Inflammatory macrophage treated with lipopolysaccharide for 4 hours (primary cell): Measurements from ENCODE around the gene PHF24.
"Not testable (repeated sequence)": the region's sequence is repeated elsewhere in the genome, so short reads cannot be mapped to it uniquely, and the experiment has no call there.

ENCODE experiments used
- DNase-seq: peaks from one replicate; pipeline ENCODE4 v3.0.0-alpha.2; 2020

Gene PHF24

DNA sequence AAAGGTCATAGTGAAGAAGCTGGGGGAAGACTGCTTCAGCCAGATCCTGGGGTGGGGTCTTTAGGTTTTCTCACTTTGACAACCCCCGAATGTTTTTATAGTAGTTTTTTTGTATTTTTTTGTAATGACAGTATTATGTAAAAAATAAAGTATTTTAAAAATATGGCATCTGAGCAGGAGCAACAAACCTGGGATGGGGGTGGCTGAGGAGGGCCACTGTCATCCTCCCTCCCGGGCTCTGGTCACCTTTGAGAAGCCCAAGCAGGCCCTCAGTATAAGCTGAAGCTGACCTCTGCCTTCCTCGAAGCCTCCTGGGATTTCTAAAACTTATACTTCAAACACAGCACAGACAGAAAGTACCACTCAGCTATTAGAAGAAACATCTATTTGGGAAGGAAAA, 40.2 kb downstream of the PHF24 start:
- DNase-seq, result no peak

DNA sequence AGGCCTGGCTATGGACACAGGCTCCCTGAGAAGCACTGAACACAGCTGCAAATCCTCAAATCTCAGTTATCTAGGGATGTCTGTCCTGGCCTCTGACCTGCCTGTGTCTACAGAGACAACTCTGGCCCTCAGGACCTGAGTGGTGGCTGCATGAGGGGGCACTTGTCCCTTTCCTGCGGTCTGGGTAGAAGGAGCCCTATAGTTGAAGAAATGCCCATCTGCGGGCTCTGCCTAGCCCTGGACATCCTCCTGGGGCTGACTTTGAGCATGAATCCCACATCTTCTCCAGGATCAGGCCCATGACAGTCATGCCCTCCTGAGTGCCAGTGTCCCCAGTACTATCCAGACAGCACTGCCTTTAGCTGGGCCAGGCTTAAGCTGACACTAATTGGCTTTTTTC, 41.5 kb downstream of the PHF24 start:
- no peak for DNase-seq

DNA sequence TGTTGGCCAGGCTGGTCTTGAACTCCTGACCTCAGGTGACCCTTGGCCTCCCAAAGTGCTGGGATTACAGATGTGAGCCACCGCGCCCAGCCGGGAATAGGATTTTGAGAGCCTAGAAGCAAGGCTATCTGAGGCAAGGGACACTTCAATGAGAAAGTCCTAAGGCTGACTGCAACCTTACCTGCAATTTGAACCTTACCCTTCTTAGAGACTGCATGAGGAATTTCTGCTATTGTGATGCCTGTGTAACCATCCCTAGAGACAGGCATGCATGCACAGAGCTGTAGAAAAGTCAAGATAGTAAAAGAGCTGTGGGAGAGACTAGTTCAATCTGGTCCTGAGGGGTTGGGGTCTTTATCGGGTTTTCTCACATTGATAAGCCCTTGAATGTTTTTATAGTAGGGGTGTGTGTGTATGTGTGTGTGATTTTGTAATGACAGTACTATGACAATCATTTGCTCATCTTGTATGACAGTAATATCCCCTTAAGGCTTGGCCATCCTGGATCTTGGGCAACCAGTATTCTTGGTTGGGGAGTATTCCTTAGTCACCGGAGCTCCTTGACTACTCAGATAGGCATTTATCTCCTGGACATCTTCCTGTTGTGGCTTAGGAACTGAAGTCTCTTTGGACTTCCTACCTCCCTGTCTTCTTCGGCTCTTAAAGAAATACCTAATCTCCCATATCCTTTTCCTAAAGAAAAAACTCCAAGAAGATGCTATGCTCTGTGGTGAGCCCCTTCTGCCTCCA, 42.6 kb downstream of the PHF24 start:
- no peak for DNase-seq

DNA sequence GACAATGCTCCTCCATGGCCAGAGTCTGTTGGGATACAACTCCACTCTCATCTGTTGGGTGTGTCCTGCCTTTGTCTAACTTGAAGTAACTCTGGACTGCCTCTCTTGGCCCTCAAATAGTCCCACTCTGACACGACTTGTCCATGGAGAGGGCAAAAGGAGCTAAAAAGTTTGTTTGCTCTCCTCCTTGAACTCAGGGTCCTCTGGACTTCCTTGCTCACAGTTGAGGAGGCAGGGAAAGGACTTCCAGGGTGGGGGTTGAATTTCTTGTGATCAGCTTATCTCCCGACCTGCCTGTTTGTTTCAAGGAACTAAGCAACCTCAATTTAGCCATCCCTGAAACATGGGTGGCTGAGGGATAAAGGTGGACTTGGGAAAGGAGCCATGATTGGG, 43.2 kb downstream of the PHF24 start:
- no peak for DNase-seq

DNA sequence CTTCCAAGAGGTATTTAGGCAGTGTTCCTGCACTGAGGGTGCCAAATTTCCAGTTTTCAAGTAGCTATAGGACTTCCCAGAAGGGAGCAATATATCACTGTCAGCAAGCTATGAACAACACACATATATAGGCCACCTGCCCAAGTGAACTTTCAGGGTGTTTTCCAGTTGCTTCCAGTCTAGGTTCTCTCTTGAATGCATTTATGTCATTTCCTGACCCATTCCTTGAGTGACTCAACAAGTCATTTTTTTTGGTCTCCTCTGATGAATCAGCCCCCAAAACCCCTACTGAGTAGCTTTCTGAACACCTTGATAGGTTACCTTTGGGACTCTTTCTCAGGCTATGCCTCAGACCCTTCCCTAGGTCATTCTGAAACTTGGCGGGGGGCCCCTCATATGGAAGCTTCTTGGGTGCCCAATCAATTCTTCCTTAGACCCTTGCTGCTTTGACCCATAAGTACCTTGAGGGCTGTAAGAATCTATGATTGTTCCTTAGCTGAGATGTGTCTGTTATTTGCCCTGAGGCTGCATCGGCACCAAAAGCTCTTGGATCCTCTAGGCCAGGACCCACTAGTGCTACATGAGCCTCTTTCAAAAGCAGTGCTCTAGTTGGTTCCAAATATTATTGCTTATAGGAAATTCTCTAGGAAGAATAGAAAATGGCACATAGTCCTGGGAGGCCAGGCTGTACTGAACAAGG, 43.9 kb downstream of the PHF24 start:
- no peak for DNase-seq

DNA sequence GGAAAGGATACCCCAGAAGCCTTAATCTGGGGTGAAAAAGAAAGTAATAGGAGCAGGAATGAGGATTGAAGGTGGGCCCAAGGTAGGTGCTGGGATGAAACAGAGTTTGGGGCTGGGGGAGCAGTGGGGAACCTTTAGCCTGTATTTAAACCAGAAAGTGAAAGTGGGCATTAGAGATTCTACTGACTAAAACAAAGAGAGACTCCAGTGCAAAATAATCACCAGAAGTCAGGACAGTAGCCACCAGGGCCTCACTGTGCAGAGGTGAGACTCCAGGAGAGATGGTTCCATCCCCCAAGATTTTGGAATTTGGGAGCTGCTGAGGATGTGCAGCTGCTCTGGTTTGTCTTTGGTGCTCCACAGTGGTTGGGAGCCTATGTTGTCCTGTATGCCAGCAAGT, 44.5 kb downstream of the PHF24 start:
- DNase-seq, result no peak

DNA sequence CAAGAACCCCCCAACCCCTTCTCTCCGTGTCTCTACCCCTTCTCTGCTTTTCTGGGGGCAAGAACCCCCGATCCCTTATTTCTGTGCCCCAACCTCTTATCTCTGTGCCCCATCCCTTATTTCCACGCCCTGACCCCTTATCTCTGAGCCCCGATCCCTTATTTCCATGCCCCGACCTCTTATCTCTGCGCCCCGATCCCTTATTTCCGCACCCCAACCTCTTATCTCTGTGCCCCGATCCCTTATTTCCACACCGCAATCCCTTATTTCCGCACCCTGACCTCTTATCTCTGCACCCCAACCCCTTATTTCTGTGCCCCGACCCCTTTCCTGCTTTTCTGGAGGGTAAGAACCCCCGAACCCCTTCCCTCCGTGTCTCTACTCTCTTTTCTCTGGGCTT, 46.2 kb downstream of the PHF24 start:
- DNase-seq, result not testable (repeated sequence)

DNA sequence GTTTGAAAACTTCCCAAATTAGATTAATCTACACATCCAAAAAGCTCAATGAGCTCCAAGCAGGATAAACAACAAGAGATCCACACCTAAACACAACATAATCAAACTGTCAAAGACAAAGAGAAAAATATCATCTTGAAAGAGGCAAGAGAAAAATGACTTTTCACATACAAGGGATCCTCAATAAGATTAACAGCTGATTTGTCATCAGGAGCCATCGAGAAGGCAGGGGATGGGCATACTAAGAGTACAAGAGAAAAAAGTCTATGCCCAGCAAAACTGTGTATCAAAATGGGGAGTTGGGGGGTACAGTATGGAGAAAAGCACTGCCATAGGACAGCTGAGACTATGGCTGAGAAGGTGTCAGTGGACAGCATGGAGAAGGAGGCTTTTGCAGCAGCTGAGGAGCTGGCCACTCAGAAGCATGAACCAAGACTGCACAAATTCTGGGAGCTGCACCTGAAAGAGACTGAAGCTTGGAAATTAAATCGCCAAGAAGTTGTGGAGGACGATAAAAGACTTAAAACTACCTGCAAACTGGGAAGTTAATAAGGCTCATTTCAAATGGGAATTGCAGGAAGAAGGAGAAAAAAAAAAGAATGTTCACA, 52.4 kb downstream of the PHF24 start:
- no peak for DNase-seq

DNA sequence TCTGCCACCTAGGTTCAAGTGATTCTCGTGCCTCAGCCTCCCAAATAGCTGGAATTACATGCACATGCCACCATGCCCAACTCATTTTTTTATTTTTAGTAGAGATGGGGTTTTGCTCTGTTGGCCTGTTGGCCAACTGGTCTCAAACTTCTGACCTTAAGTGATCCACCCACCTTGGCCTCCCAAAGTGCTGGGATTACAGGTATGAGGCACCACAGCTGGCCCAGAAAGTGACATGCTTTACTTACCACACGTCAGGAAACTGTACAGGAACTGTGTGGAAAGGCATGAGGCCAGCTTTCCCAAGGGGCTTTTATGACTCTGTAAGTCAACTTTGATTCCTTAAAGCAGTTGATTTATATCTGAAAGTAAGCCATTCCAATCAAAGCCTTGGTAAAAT, 56.4 kb downstream of the PHF24 start:
- DNase-seq, result no peak

DNA sequence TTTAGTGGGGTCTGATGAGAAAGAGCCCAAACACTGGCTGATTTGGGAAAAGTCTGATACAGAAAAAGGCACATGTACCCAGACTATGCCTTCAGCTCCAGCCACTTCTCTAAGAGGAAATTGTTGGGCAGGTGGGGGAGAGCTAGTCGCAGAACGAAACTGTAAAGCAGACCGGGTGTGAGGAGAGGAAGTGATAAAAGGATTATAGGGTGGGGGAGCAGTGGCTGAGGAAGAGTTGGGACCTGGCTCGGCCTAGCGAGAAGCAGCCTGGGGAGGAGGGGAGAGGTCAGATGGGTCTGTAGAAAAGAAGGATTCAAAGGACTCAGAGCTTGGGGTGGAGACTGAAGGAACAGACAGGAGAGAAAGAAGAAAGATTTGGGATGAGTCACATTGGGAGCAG, 65.4 kb downstream of the PHF24 start:
- DNase-seq, result not testable (repeated sequence)

DNA sequence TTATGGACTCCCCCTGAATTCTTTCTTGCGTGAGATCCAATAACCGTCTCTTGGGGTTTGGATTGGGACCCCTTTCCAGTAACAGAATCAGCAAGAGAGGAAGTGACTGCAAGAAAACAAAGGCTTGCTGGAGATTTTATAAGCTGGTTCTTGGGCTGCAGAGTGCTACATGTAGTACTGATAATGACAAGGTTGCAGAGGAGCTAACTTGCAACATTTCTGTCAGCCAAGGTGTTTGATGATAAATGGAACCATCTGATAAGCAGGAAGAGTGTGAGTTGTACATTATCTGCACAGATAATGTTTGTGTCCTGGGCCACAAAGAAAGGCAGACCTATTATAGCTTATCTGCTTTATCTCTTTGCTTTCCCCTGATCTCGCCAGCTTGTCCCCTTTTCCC, 68.6 kb downstream of the PHF24 start:
- DNase-seq, result no peak

DNA sequence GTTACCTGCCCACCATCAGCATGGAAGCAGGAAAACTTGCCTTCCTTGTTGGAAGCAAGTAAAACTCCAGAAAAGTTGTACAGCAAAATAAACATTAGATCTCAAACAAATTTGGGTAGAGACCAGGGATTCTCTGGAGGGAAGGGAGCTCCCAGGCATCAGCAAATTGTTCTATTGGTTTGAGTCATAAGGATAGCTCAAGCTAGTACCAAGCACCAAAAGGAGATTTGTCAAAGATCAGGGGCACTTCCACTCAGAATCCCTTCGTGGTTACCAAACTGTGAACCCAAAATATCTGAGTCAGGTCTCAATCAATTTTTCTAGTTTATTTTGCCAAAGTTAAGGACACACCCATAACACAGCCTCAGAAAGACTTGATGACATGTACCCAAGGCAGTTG, 69.3 kb downstream of the PHF24 start:
- DNase-seq, result no peak

DNA sequence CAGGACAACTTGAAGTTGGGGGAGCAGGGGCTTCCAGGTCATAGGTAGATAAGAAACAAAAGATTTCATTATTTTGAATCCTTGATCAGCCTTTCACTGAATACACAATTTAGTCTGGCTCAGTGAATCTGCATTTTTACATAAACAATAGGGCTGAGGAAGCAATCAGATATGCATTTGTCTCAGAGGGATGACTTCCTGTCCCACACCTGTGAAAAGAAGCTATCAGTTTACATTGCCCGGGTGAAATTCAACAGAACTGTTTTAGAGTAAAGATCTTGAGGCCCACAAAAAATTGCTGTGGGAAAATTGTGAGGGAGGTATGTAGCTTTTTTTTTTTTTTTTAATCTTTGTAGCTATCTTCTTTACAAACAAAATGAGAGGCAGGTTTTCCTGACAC, 69.8 kb downstream of the PHF24 start:
- no peak for DNase-seq

DNA sequence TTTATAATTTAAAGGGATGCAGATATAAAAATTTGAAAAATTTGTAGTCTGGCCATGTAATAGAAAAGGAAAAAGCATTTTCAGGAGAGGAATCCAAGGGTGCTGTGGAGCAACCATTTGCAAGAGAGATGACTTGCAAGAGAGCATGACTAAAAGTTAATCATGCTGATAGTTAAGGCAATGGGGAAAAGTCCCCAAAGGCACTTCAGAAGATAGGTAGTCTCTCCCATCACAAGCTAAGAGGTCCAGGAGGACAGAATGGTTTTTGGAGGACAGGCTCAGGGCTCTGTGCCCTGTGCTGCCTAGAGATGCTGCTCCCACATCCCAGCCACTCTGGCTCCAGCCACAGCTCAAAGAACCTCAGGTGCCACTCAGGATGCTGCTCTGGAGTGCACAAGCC, 70.3 kb downstream of the PHF24 start:
- no peak for DNase-seq

DNA sequence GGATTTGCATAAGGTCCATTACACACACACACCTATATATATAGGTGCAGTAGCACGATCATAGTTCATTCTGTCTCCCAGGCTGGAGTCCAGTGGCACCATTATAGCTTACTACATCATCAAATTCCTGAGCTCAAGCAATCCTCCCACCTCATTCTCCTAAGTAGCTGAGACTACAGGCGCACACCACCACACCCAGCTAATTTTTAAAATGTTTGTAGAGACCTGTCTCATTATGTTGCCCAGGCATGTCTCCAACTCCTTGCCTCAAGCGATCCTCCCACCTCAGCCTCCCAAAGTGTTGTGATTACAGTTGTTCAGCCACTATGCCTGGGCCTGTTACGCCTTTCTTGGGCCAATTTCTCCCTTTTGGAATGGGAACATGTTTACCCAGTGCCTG, 71.2 kb downstream of the PHF24 start:
- DNase-seq, result no peak

DNA sequence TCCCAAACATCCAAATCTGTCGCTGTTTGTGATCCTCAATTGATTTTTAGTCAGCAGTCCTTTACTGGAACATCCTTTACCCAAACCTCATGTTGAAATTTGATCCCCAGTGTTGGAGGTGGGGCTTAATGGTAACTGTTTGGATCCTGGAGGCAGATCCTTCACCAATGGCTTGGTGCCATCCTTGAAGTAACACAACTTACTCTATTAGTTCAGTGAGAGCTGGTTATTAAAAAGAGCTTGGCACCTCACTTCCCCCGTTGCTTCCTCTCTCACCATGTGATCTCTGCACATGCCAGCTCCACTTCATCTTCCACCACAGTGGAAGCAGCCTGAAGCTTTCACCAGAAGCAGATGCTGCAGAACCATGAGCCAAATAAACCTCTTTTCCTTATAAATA, 71.8 kb downstream of the PHF24 start:
- no peak for DNase-seq
